Measurements from ENCODE around the gene SELENON.

DNA sequence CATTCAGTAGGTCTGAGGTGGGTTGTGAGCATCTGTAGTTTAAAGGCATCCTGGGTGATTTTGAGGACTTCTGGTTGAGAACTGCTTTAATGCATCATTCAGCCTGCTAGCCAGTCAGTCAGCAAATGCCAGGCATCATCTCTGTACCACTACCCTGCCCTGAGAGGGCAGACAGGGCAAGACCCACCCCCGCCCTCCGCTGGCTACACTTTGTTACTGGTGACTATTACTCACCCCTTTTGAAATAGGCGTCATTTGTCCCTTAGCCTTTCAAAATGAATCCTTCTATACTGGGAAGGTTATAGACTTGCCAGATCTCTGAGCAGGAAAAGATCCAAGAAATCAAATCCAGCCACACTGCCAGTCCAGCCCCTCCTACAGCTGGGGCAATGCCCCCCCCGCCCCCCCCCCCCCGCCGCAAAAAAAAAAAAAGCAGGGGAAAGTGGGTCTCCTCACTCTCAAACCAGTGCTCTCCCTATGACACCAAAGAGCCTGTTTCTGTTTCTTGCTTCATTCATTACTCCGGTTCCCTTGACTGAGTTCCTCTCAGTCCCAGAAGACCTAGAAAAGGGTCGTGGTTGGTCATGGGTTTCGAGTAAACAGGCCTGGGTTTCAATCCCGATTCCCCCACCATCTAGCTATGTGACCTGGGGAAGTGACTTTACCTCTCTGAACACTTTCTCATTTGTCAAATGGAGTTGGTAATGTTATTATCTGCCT is 4.4 kb downstream of the SELENON start:
- peak; percentile 26 for TF ChIP-seq POLR2AphosphoS5 (IDR thresholded peaks at IDR 0.05)
- TF ChIP-seq, protein P1, sequence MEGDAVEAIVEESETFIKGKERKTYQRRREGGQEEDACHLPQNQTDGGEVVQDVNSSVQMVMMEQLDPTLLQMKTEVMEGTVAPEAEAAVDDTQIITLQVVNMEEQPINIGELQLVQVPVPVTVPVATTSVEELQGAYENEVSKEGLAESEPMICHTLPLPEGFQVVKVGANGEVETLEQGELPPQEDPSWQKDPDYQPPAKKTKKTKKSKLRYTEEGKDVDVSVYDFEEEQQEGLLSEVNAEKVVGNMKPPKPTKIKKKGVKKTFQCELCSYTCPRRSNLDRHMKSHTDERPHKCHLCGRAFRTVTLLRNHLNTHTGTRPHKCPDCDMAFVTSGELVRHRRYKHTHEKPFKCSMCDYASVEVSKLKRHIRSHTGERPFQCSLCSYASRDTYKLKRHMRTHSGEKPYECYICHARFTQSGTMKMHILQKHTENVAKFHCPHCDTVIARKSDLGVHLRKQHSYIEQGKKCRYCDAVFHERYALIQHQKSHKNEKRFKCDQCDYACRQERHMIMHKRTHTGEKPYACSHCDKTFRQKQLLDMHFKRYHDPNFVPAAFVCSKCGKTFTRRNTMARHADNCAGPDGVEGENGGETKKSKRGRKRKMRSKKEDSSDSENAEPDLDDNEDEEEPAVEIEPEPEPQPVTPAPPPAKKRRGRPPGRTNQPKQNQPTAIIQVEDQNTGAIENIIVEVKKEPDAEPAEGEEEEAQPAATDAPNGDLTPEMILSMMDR (IDR thresholded peaks at IDR 0.05): no peak
- TF ChIP-seq POLR2A (IDR thresholded peaks at IDR 0.05): no peak
